Measurements from ENCODE around the gene TTC23.

The TTC23 gene

GRCh38 chr15:99185414-99186130, 63.8 kb downstream of the TTC23 start:
- TF ChIP-seq CTCF (IDR thresholded peaks at IDR 0.05): no peak

- TF ChIP-seq CTCF (IDR thresholded peaks at IDR 0.05): no peak
Measured at GRCh38 chr15:99182791-99183190, 66.6 kb downstream of the TTC23 start.

- no peak for TF ChIP-seq CTCF (IDR thresholded peaks at IDR 0.05)
Measured at GRCh38 chr15:99181545-99181971, 67.8 kb downstream of the TTC23 start.

GRCh38 chr15:99180964-99181306, 68.4 kb downstream of the TTC23 start:
- no peak for TF ChIP-seq CTCF (IDR thresholded peaks at IDR 0.05)

GRCh38 chr15:99180086-99180963, 69.1 kb downstream of the TTC23 start:
- no peak for TF ChIP-seq CTCF (IDR thresholded peaks at IDR 0.05)

- no peak for TF ChIP-seq CTCF (IDR thresholded peaks at IDR 0.05)
Measured at GRCh38 chr15:99177679-99178078, 71.7 kb downstream of the TTC23 start.

GRCh38 chr15:99176757-99177156, 72.6 kb downstream of the TTC23 start:
- TF ChIP-seq CTCF (IDR thresholded peaks at IDR 0.05): no peak
